Stimulated activated effector memory CD8-positive, alpha-beta T cell treated with anti-CD3 and anti-CD28 coated beads, Interleukin-12 subunit alpha, Interleukin-12 subunit beta, amount 100 ng/mL, for 72 hours (primary cell): ENCODE measurements around the gene KCND1.
A peak's percentile ranks its signal among the peaks of the same experiment; 100 is the strongest.

ENCODE experiments used
- ATAC-seq: fragments of 150-1000 bp; cut with Tn5 transposase; 2 replicates; pipeline ENCODE4 v1.10.0; 2021
- DNase-seq, 2 donors: peaks; one replicate each; pipeline ENCODE4 v3.0.0; 2021 to 2022; ENCODE audit warnings: low spot score in 2 of 2
- H3K27ac Mint-ChIP-seq: one replicate; pipeline ENCODE4 v1.8.0; 2022; ENCODE audit warnings: mild to moderate bottlenecking, mixed read lengths
- H3K36me3 Mint-ChIP-seq: one replicate; pipeline ENCODE4 v1.8.0; 2022; ENCODE audit warnings: mild to moderate bottlenecking, mixed read lengths
- H3K4me1 Mint-ChIP-seq: one replicate; pipeline ENCODE4 v1.8.0; 2022; ENCODE audit warnings: mixed read lengths
- H3K4me3 Mint-ChIP-seq: one replicate; pipeline ENCODE4 v1.8.0; 2022; ENCODE audit warnings: mild to moderate bottlenecking, mixed read lengths
- H3K9me3 Mint-ChIP-seq: one replicate; pipeline ENCODE4 v1.8.0; 2022; ENCODE audit warnings: mixed read lengths

KCND1 gene

GRCh38 chrX:48935301-48935670 lies 36.4 kb downstream of the KCND1 start:
- DNase-seq (no peak), ATAC-seq (no peak)
- peak overlapping the region; percentile 95 for H3K27ac Mint-ChIP-seq
- peaks cover 66% of the 10 kb centered on the region for H3K4me1 Mint-ChIP-seq
- H3K9me3 Mint-ChIP-seq = no peaks in the 10 kb centered on the region
- peak overlapping the region; percentile 76 for H3K4me3 Mint-ChIP-seq
- H3K36me3 Mint-ChIP-seq = peaks cover 100% of the 10 kb centered on the region

- Mint-ChIP-seq H3K36me3 (peaks cover 100% of the 10 kb centered on the region), H3K4me1 (peaks cover 60% of the 10 kb centered on the region), H3K4me3 (peak overlapping the region; percentile 76), H3K27ac (peak overlapping the region; percentile 95), H3K9me3 (no peaks in the 10 kb centered on the region)
- ATAC-seq (no peak), DNase-seq (no peak)
Measured at GRCh38 chrX:48934581-48935300, 36.9 kb downstream of the KCND1 start.

GRCh38 chrX:48933757-48934156 lies 37.9 kb downstream of the KCND1 start:
- ATAC-seq (peak; percentile 6), DNase-seq (no peak)
- Mint-ChIP-seq H3K4me1 (peaks cover 51% of the 10 kb centered on the region), H3K9me3 (no peaks in the 10 kb centered on the region), H3K27ac (peak overlapping the region; percentile 95), H3K36me3 (peaks cover 100% of the 10 kb centered on the region), H3K4me3 (peak overlapping the region; percentile 76)

- H3K4me3 Mint-ChIP-seq = no peak overlapping the region
- peaks cover 100% of the 10 kb centered on the region for H3K36me3 Mint-ChIP-seq
- no peak for ATAC-seq
- peaks cover 13% of the 10 kb centered on the region for H3K4me1 Mint-ChIP-seq
- no peaks in the 10 kb centered on the region for H3K9me3 Mint-ChIP-seq
- no peak for DNase-seq
- no peak overlapping the region for H3K27ac Mint-ChIP-seq
Measured at GRCh38 chrX:48927736-48928382, 43.8 kb downstream of the KCND1 start.

- ATAC-seq (no peak), DNase-seq (no peak)
- H3K4me3 Mint-ChIP-seq = no peak overlapping the region
- H3K27ac Mint-ChIP-seq = no peak overlapping the region
- peaks cover 99% of the 10 kb centered on the region for H3K36me3 Mint-ChIP-seq
- H3K9me3 Mint-ChIP-seq = no peaks in the 10 kb centered on the region
- peaks cover 21% of the 10 kb centered on the region for H3K4me1 Mint-ChIP-seq
Measured at GRCh38 chrX:48927123-48927522, 44.5 kb downstream of the KCND1 start.

- H3K4me3 Mint-ChIP-seq = peak overlapping the region; percentile 50
- peak overlapping the region; percentile 94 for H3K27ac Mint-ChIP-seq
- peaks cover 39% of the 10 kb centered on the region for H3K4me1 Mint-ChIP-seq
- peaks cover 99% of the 10 kb centered on the region for H3K36me3 Mint-ChIP-seq
- no peak for DNase-seq
- peak; percentile 3 for ATAC-seq
- H3K9me3 Mint-ChIP-seq = no peaks in the 10 kb centered on the region
Measured at GRCh38 chrX:48924270-48924669, 47.4 kb downstream of the KCND1 start.

GRCh38 chrX:48923771-48924170 lies 47.9 kb downstream of the KCND1 start:
- ATAC-seq (no peak), DNase-seq (no peak)
- H3K9me3 Mint-ChIP-seq = no peaks in the 10 kb centered on the region
- H3K36me3 Mint-ChIP-seq = peaks cover 99% of the 10 kb centered on the region
- H3K4me3 Mint-ChIP-seq = peak overlapping the region; percentile 50
- peaks cover 39% of the 10 kb centered on the region for H3K4me1 Mint-ChIP-seq
- peak overlapping the region; percentile 94 for H3K27ac Mint-ChIP-seq

- Mint-ChIP-seq H3K4me1 (peaks cover 49% of the 10 kb centered on the region), H3K36me3 (peaks cover 99% of the 10 kb centered on the region), H3K4me3 (peak overlapping the region; percentile 90), H3K27ac (peak overlapping the region; percentile 99), H3K9me3 (no peaks in the 10 kb centered on the region)
- DNase-seq (no peak), ATAC-seq (no peak)
Measured at GRCh38 chrX:48920718-48921104, 50.9 kb downstream of the KCND1 start.

- ATAC-seq = peak; percentile 57
- H3K36me3 Mint-ChIP-seq = peaks cover 99% of the 10 kb centered on the region
- peaks cover 51% of the 10 kb centered on the region for H3K4me1 Mint-ChIP-seq
- no peak for DNase-seq
- no peaks in the 10 kb centered on the region for H3K9me3 Mint-ChIP-seq
- H3K4me3 Mint-ChIP-seq = peak overlapping the region; percentile 90
- peak overlapping the region; percentile 99 for H3K27ac Mint-ChIP-seq
Measured at GRCh38 chrX:48919947-48920717, 51.5 kb downstream of the KCND1 start.

- no peaks in the 10 kb centered on the region for H3K9me3 Mint-ChIP-seq
- peak overlapping the region; percentile 90 for H3K4me3 Mint-ChIP-seq
- peak overlapping the region; percentile 99 for H3K27ac Mint-ChIP-seq
- peaks cover 55% of the 10 kb centered on the region for H3K4me1 Mint-ChIP-seq
- peak; percentile 55 for ATAC-seq
- DNase-seq = no peak
- peaks cover 99% of the 10 kb centered on the region for H3K36me3 Mint-ChIP-seq
Measured at GRCh38 chrX:48919360-48919841, 52.2 kb downstream of the KCND1 start.

- H3K4me3 Mint-ChIP-seq = peak within 1 kb of the TSS; percentile 90
- peaks cover 55% of the 10 kb centered on the region for H3K4me1 Mint-ChIP-seq
- DNase-seq (peak; percentile 74 to 88), ATAC-seq (peak; percentile 81)
- no peaks in the 10 kb centered on the region for H3K9me3 Mint-ChIP-seq
- peak within 1 kb of the TSS; percentile 99 for H3K27ac Mint-ChIP-seq
- peaks cover 99% of the 10 kb centered on the region for H3K36me3 Mint-ChIP-seq
Measured at GRCh38 chrX:48918643-48919340, 52.9 kb downstream of the KCND1 start, which contains the start of gene PIM2. PIM2 (minus strand) TSS chrX:48919024; CDS start chrX:48918834, 190 bp downstream.

GRCh38 chrX:48918301-48918642 lies 53.4 kb downstream of the KCND1 start:
- Mint-ChIP-seq H3K27ac (peak overlapping the region; percentile 99), H3K4me1 (peaks cover 54% of the 10 kb centered on the region), H3K4me3 (peak overlapping the region; percentile 90), H3K9me3 (no peaks in the 10 kb centered on the region), H3K36me3 (peaks cover 99% of the 10 kb centered on the region)
- DNase-seq (no peak), ATAC-seq (no peak)

- H3K36me3 Mint-ChIP-seq = peaks cover 99% of the 10 kb centered on the region
Measured at GRCh38 chrX:48917139-48918001, 54.3 kb downstream of the KCND1 start.

More at GRCh38 chrX:48917139-48918001, 54.3 kb downstream of the KCND1 start:
- Mint-ChIP-seq H3K4me1 (peaks cover 52% of the 10 kb centered on the region), H3K27ac (peak overlapping the region; percentile 99), H3K4me3 (peak overlapping the region; percentile 90), H3K9me3 (no peaks in the 10 kb centered on the region)
- ATAC-seq (peak; percentile 41), DNase-seq (peak; percentile 72 to 91)
